ENCODE results near the gene C16orf74.

- TF ChIP-seq EZH2phosphoT487 (IDR thresholded peaks at IDR 0.05; ENCODE audit: insufficient read depth, low read depth) (no peak), EZH2 (IDR thresholded peaks at IDR 0.05; ENCODE audit: insufficient read depth, poor library complexity, severe bottlenecking) (no peak)
These were observed 28.0 kb upstream of the C16orf74 start for GRCh38 chr16:85778873-85779272.

Measured in GM23248 (cell line).